GM19239 (cell line): ENCODE results near the gene KDM6B.
A peak's percentile ranks its signal among the peaks of the same experiment; 100 is the strongest.

Experiments used
- DNase-seq: peaks from one replicate; pipeline ENCODE4 v3.0.0; 2011; ENCODE audit warnings: low spot score; ENCODE audit not compliant: insufficient read length
- FAIRE-seq: peaks from 2 replicates; lab custom pipeline; 2011; peaks lifted over from hg19 to GRCh38; lab: Jason Lieb, UNC

Gene KDM6B

GRCh38 chr17:7840441-7840840, 6.4 kb downstream of the KDM6B start:
- no peak for DNase-seq
- FAIRE-seq: peak; percentile 77

GRCh38 chr17:7840875-7841274, 6.9 kb downstream of the KDM6B start:
- FAIRE-seq (no peak), DNase-seq (no peak)

- DNase-seq (no peak), FAIRE-seq (no peak)
These were observed 7.4 kb downstream of the KDM6B start for GRCh38 chr17:7841396-7841914.

- FAIRE-seq: peak; percentile 94
- DNase-seq: no peak
These were observed 7.9 kb downstream of the KDM6B start for GRCh38 chr17:7841915-7842379.

GRCh38 chr17:7842380-7843256, 8.6 kb downstream of the KDM6B start:
- FAIRE-seq (peak; percentile 48), DNase-seq (no peak)

- DNase-seq (no peak), FAIRE-seq (no peak)
These were observed 9.2 kb downstream of the KDM6B start for GRCh38 chr17:7843257-7843535.

- peak; percentile 80 for DNase-seq
- FAIRE-seq: peak; percentile 97
These were observed 9.7 kb downstream of the KDM6B start for GRCh38 chr17:7843536-7844291.

- DNase-seq (peak; percentile 98), FAIRE-seq (peak; percentile 98)
These were observed 10.5 kb downstream of the KDM6B start for GRCh38 chr17:7844292-7845154.

GRCh38 chr17:7845359-7846062, 11.5 kb downstream of the KDM6B start:
- FAIRE-seq: no peak
- no peak for DNase-seq

GRCh38 chr17:7846063-7846735, 12.2 kb downstream of the KDM6B start:
- DNase-seq (no peak), FAIRE-seq (no peak)

GRCh38 chr17:7846765-7847661, 13.0 kb downstream of the KDM6B start:
- no peak for DNase-seq
- no peak for FAIRE-seq

- DNase-seq: no peak
- no peak for FAIRE-seq
These were observed 14.1 kb downstream of the KDM6B start for GRCh38 chr17:7848131-7848579.

- DNase-seq (no peak), FAIRE-seq (no peak)
These were observed 14.7 kb downstream of the KDM6B start for GRCh38 chr17:7848739-7849129.

GRCh38 chr17:7849130-7849750, 15.2 kb downstream of the KDM6B start:
- DNase-seq: no peak
- FAIRE-seq: no peak

GRCh38 chr17:7849751-7850504, 15.9 kb downstream of the KDM6B start:
- FAIRE-seq: no peak
- no peak for DNase-seq

- FAIRE-seq (no peak), DNase-seq (no peak)
These were observed 16.9 kb downstream of the KDM6B start for GRCh38 chr17:7850701-7851437.
